Measurements from ENCODE around the gene TAGLN3. TPM values are rescaled to one million over a fixed set of nuclear protein-coding genes. Genes with fewer than 3 reads are reported as not detected.

The TAGLN3 gene
- total and polyA plus RNA-seq, 2 of the 13 experiments (the other 11 are each of a cell fraction or from before 2014, with no cell fraction given): 0.51 to 0.91 TPM

- H3K27ac ChIP-seq (ENCODE audit: extremely low read length, insufficient read depth, low read length): no peak overlapping the region
- H3K4me3 ChIP-seq (replicated peaks in 1 of 3; ENCODE audit: insufficient read depth in 1 of 3, low read depth in 2 of 3, low read length in 3 of 3): no peak overlapping the region
- intact Hi-C loops (cut with micrococcal nuclease; ENCODE audit: unreplicated experiment) (loop anchor here (1.0 kb wide), 4 partner anchors 72 to 298 kb away; no protein-coding TSS in a partner anchor), in situ Hi-C loops (cut with HindIII; ENCODE audit: extremely low pct_ligation_motif_present, low pct_unique_long_range_greater_than_20kb) (no loop called here)
- no peak for DNase-seq (ENCODE audit: low spot score)
- H3K36me3 ChIP-seq (replicated peaks in 1 of 2; ENCODE audit: control insufficient read depth in 1 of 2, insufficient read depth in 2 of 2, low read length in 2 of 2): peaks cover 4 to 5% of the 10 kb centered on the region in 2 experiments; a peak in 3 of 5 replicates
- peaks cover 10% of the 10 kb centered on the region for H3K4me1 ChIP-seq (ENCODE audit: insufficient read depth, low read length)
- POLR2A ChIA-PET: interaction anchor here (2.0 kb wide), 1 partner anchor 12 kb away, joined by 8 read pairs; the partner anchor contains the start of gene ABHD10
- no peaks in the 10 kb centered on the region for H3K79me2 ChIP-seq (ENCODE audit: insufficient read depth, low read length)
- TF ChIP-seq, protein P1, sequence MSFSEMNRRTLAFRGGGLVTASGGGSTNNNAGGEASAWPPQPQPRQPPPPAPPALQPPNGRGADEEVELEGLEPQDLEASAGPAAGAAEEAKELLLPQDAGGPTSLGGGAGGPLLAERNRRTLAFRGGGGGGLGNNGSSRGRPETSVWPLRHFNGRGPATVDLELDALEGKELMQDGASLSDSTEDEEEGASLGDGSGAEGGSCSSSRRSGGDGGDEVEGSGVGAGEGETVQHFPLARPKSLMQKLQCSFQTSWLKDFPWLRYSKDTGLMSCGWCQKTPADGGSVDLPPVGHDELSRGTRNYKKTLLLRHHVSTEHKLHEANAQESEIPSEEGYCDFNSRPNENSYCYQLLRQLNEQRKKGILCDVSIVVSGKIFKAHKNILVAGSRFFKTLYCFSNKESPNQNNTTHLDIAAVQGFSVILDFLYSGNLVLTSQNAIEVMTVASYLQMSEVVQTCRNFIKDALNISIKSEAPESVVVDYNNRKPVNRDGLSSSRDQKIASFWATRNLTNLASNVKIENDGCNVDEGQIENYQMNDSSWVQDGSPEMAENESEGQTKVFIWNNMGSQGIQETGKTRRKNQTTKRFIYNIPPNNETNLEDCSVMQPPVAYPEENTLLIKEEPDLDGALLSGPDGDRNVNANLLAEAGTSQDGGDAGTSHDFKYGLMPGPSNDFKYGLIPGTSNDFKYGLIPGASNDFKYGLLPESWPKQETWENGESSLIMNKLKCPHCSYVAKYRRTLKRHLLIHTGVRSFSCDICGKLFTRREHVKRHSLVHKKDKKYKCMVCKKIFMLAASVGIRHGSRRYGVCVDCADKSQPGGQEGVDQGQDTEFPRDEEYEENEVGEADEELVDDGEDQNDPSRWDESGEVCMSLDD (CRISPR knock-in tag; IDR thresholded peaks at IDR 0.05; ENCODE audit: borderline replicate concordance): no peak
- TF ChIP-seq ZNF724P (CRISPR knock-in tag; IDR thresholded peaks at IDR 0.05; ENCODE audit: borderline replicate concordance) (no peak), FUBP1 (CRISPR knock-in tag; IDR thresholded peaks at IDR 0.05; ENCODE audit: borderline replicate concordance) (no peak), HNF4A (CRISPR knock-in tag; IDR thresholded peaks at IDR 0.05) (0 out of 2 replicates have a peak, but pooled peaks have one; percentile 17), NFIC (IDR thresholded peaks at IDR 0.05; ENCODE audit: low read length) (no peak), YEATS2 (CRISPR knock-in tag; IDR thresholded peaks at IDR 0.05; ENCODE audit: borderline replicate concordance) (no peak), ZNF746 (CRISPR knock-in tag; IDR thresholded peaks at IDR 0.05) (no peak), SAP130 (CRISPR knock-in tag; IDR thresholded peaks at IDR 0.05; ENCODE audit: low read depth) (no peak; the same call in 1 of the 2 replicates), RAD51 (IDR thresholded peaks at IDR 0.05; ENCODE audit: borderline replicate concordance) (peak; percentile 33; the same call in 1 of the 2 replicates), ADNP (CRISPR knock-in tag; IDR thresholded peaks at IDR 0.05) (no peak)
- TF ChIP-seq, protein P2, sequence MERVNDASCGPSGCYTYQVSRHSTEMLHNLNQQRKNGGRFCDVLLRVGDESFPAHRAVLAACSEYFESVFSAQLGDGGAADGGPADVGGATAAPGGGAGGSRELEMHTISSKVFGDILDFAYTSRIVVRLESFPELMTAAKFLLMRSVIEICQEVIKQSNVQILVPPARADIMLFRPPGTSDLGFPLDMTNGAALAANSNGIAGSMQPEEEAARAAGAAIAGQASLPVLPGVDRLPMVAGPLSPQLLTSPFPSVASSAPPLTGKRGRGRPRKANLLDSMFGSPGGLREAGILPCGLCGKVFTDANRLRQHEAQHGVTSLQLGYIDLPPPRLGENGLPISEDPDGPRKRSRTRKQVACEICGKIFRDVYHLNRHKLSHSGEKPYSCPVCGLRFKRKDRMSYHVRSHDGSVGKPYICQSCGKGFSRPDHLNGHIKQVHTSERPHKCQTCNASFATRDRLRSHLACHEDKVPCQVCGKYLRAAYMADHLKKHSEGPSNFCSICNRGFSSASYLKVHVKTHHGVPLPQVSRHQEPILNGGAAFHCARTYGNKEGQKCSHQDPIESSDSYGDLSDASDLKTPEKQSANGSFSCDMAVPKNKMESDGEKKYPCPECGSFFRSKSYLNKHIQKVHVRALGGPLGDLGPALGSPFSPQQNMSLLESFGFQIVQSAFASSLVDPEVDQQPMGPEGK (CRISPR knock-in tag; IDR thresholded peaks at IDR 0.05): no peak
- TF ChIP-seq, protein P3, sequence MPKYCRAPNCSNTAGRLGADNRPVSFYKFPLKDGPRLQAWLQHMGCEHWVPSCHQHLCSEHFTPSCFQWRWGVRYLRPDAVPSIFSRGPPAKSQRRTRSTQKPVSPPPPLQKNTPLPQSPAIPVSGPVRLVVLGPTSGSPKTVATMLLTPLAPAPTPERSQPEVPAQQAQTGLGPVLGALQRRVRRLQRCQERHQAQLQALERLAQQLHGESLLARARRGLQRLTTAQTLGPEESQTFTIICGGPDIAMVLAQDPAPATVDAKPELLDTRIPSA (CRISPR knock-in tag; IDR thresholded peaks at IDR 0.05; ENCODE audit: borderline replicate concordance): no peak
- TF ChIP-seq, protein P4, sequence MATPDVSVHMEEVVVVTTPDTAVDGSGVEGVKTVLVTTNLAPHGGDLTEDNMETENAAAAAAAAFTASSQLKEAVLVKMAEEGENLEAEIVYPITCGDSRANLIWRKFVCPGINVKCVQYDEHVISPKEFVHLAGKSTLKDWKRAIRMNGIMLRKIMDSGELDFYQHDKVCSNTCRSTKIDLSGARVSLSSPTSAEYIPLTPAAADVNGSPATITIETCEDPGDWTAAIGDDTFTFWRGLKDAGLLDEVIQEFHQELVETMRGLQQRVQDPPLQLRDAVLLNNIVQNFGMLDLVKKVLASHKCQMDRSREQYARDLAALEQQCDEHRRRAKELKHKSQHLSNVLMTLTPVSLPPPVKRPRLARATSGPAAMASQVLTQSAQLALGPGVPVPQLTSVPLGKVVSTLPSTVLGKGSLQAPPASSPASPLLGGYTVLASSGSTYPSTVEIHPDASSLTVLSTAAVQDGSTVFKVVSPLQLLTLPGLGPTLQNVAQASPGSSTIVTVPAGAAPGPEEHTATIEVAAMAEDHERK (CRISPR knock-in tag; IDR thresholded peaks at IDR 0.05; ENCODE audit: low read depth): no peak
- TF ChIP-seq, protein P5, sequence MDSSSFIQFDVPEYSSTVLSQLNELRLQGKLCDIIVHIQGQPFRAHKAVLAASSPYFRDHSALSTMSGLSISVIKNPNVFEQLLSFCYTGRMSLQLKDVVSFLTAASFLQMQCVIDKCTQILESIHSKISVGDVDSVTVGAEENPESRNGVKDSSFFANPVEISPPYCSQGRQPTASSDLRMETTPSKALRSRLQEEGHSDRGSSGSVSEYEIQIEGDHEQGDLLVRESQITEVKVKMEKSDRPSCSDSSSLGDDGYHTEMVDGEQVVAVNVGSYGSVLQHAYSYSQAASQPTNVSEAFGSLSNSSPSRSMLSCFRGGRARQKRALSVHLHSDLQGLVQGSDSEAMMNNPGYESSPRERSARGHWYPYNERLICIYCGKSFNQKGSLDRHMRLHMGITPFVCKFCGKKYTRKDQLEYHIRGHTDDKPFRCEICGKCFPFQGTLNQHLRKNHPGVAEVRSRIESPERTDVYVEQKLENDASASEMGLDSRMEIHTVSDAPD (CRISPR knock-in tag; IDR thresholded peaks at IDR 0.05): no peak
- no peak; the same call in 2 of the 3 replicates for ATAC-seq
- no peak overlapping the region for H3K4me2 ChIP-seq (ENCODE audit: low read depth, low read length)
- no TSS peak for BruUV-seq (replicated peaks)
- H3K9me3 ChIP-seq (ENCODE audit: low read length): no peaks in the 10 kb centered on the region
- H4K20me1 ChIP-seq (ENCODE audit: insufficient read depth, low read length): no peaks in the 10 kb centered on the region
- FAIRE-seq: no peak
- no peak overlapping the region for H3K9ac ChIP-seq (ENCODE audit: insufficient read depth, low read depth, low read length)
- CTCF ChIA-PET (ENCODE audit: low intra/inter-chr PET ratio, low total read pairs): interaction anchor here (1.6 to 6.1 kb wide), 3 partner anchors 72 to 298 kb away, joined by 6 to 79 read pairs (median 9); no protein-coding TSS in a partner anchor
- H2AFZ ChIP-seq (ENCODE audit: low read length): no peak overlapping the region
- WGBS (ENCODE audit: low lambda C conversion rate): 29% methylated on average over 3 of the region's 3 CpGs
- no peaks in the 10 kb centered on the region for H3K27me3 ChIP-seq (ENCODE audit: control insufficient read depth in 1 of 2, insufficient read depth in 2 of 2, low read length in 2 of 2)
These were observed 31.7 kb upstream of the TAGLN3 start for GRCh38 chr3:111967068-111967467.
